GM12891 (cell line): Measurements from ENCODE around the gene NCOA6.

Source experiments
- DNase-seq: peaks from one replicate; pipeline ENCODE4 v3.0.0; 2011; ENCODE audit warnings: low spot score; ENCODE audit not compliant: insufficient read length
- FAIRE-seq: peaks from 2 replicates; lab custom pipeline; 2011; peaks lifted over from hg19 to GRCh38; lab: Jason Lieb, UNC
- PAX5 ChIP-seq: IDR thresholded peaks from 2 replicates; pipeline ENCODE4 v1.6.1; 2011; ENCODE audit warnings: low read length, moderate library complexity, mild to moderate bottlenecking; ENCODE audit not compliant: insufficient read depth, severe bottlenecking
- POLR2A ChIP-seq: IDR thresholded peaks from 2 replicates; pipeline ENCODE4 v1.6.1; 2011; ENCODE audit warnings: low read depth, low read length, control low read depth
- POLR2AphosphoS5 ChIP-seq: IDR thresholded peaks from 2 replicates; pipeline ENCODE4 v1.6.1; 2011; ENCODE audit warnings: low read depth, low read length, control low read depth
- POU2F2 ChIP-seq: IDR thresholded peaks from 2 replicates; pipeline ENCODE4 v1.6.1; 2011; ENCODE audit warnings: low read depth, mild to moderate bottlenecking, control low read depth, low read length, moderate library complexity
- SPI1 ChIP-seq: IDR thresholded peaks from 2 replicates; pipeline ENCODE4 v1.6.1; 2011; ENCODE audit warnings: low read depth, low read length, control low read depth
- TAF1 ChIP-seq: IDR thresholded peaks from 2 replicates; pipeline ENCODE4 v1.6.1; 2011; ENCODE audit warnings: low read depth, low read length, control low read depth

Gene NCOA6

DNA sequence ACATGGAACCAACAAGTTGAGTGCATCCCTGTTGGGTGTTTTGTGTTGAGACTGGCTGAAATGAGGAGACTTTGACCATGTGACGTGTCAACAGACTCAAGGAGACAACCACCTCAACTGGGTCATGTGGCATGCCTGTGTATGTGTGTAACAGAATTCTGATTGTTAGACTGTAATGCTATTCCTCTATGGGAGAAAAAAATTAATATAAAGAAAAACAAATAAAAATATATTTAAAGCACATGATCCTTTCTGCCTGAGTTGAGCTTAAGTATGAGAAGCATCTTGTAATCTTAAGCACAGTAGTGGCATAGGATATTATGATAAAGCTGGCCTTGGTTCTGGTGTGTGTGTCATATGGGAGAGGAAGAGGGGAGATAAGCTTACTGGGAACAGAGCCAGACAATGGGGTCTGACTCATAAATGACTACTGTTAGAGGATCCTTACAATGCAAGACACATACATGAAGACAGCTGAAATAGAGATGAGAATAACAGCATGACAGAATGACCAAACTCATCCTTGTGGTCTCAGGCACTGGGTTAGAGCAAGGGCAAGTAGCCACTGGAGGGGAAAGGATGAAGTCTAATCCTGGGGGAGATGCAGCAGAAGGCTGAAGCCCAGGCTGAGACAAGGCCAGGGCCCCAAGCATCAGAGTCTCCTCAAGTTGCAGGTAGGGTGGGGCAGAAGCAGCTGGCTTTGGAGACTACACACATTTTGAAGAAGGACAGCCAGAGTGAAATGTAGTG lies 112.1 kb downstream of the NCOA6 start:
- FAIRE-seq (peak; percentile 56), DNase-seq (no peak)
- TF ChIP-seq PAX5 = no peak
- TF ChIP-seq POLR2A = peak; percentile 15; the same call in 1 of the 2 replicates
- TF ChIP-seq SPI1 = peak; percentile 23; the same call in 1 of the 2 replicates
- peak; percentile 59; the same call in 1 of the 2 replicates for TF ChIP-seq POLR2AphosphoS5
- no peak for TF ChIP-seq TAF1
- TF ChIP-seq POU2F2 = no peak

DNA sequence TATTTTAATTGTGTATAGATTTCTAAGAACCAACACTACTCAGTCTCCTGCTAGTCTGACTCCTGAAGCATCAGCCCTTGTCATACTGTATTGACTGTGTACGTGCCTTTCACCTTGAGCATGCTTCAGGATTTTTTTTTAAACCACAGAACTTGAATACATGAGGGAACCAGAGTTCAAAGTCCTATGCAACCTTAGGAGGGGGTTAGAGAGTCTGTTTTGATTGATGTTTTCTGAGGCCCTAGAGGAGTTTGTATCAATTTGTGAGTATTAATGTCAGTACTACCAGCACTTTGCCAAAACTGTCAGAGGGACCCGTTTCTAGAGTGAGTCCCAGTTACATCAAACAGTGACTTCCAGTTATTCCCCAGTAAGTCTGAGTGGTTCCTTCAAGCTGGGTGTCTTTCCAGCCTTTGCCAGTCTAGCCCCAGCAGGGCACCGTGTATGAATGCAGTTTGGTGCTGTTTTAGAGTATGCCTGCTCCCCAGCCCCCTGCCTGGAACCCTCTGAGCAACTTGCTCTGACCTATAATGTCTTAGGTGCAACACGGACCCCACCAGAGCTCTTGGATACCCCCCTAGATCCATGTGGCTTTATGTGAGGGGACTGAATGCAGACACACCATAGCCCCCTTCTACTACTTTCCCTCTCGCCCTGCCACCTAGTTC lies 112.8 kb downstream of the NCOA6 start:
- DNase-seq (no peak), FAIRE-seq (no peak)
- TF ChIP-seq POLR2A (no peak), POLR2AphosphoS5 (no peak), POU2F2 (no peak), SPI1 (no peak), PAX5 (no peak), TAF1 (no peak)

DNA sequence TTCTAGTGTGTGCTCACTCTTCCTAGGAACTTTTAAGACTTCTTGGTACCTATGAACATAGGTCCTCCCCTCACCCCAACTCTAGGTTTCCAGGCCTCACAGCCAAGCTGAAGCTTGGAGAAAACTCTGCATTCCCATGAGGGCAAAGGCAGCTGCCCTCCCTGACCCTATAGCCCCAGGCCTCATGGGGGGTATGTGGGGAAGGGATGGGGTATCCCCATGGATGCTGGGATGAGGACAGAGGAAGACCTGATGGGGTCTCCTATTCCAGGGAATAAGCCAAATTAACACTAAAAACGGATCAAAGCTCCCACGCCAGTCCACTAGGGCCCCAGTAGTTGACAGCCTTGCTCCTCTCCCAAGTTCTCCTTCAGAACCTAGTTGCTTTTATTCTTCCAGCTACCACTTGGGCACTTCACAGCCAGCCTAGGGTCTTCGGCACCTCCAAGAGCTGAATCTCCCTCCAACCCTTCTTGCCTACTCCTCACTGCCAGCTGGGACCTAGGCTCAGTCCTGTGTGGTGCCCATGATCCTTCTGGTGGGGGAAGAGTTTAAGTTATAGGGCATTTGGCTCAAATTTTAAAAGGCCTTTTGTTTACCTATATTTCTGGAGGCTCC lies 113.5 kb downstream of the NCOA6 start:
- DNase-seq = no peak
- FAIRE-seq = no peak
- TF ChIP-seq POLR2AphosphoS5 (no peak), TAF1 (no peak), POLR2A (no peak), PAX5 (no peak), SPI1 (no peak), POU2F2 (no peak)

DNA sequence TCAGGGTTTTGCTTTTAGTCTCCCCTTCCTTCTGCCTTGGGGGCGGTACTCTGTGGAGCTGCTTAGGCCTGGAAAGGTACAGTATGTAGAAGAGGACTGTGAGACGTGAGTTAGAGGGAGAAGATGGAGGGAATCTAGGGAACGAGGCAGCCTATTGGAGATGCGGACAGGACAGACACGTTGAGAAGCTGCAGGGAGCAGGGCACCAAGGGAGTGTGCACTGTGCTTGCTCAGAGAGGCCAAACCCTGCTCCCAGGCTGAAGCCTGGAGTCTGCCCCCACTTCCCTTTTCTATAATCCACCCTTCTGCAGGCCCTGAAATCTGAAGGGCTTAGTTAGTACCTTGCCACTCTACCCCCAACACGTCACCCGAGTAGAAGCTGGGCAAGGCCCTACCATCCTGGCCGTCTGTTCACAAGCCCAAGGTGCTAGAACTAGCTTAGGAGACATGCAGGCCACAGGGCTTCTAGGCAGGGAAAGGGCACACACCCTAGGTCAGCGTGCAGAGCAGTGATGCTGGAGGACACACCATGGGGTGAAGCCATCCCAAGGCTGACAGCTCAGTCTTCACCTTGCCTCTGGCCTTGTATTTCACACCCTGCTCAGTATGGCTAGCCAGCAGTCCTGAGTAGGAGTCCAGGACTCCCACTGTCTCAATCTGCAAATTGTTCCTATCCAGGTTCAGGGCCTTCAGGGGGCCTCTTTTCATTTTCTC lies 114.4 kb downstream of the NCOA6 start:
- FAIRE-seq (no peak), DNase-seq (no peak)
- TF ChIP-seq SPI1 = peak; percentile 69
- no peak for TF ChIP-seq PAX5

DNA sequence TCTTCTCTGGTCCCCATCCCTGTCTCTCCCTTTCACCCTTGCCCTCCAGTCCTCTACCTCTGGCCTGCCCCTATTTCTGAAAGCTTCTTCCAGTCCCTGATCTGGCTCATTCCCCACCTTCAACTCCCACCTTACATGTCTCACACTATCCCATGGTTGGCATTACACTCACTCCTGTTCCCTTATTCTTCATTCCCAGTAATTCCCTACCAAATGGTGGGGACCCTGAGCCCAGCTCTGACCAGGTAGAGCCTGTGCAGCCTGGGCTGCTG lies 114.9 kb downstream of the NCOA6 start:
- no peak for FAIRE-seq
- DNase-seq = no peak
- TF ChIP-seq POLR2AphosphoS5 = no peak
- no peak for TF ChIP-seq SPI1

DNA sequence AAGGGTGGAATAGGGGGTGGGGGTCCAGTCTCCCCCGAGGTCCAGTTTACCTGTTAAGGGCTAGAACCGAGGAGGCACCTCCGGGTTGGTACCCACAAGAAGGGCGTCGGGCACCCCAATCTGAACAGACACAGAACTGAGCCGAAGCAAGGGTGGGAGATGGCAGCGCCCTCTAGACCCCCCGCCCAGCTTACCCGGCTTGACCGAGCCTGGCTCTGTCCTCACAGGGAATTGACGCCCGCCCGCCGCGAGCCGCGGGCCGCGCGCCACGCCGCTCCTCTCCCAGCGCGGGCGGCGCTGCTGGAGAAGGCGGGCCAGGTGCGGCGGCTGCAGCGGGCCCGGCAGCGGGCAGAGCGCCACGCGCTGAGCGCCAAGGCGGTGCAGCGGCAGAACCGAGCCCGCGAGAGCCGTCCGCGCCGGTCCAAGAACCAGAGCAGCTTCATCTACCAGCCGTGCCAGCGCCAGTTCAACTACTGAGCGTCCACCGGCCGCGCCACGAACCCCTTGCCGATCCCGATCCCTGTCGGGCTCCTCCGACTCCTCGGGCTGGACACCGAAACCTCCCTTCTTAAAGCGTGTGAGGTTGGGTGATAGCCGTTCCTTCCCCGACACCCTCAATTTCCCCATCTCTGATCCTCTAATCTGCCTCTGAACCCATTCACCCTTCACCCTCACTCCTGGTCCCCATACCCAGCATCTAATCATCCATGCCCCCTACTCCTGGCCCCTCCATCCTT lies 115.5 kb downstream of the NCOA6 start:
- peak; percentile 52 for DNase-seq
- no peak for FAIRE-seq
- no peak; the same call in 1 of the 2 replicates for TF ChIP-seq POLR2AphosphoS5
- no peak for TF ChIP-seq TAF1
- TF ChIP-seq PAX5 = no peak
- TF ChIP-seq POLR2A = no peak
- no peak for TF ChIP-seq SPI1

DNA sequence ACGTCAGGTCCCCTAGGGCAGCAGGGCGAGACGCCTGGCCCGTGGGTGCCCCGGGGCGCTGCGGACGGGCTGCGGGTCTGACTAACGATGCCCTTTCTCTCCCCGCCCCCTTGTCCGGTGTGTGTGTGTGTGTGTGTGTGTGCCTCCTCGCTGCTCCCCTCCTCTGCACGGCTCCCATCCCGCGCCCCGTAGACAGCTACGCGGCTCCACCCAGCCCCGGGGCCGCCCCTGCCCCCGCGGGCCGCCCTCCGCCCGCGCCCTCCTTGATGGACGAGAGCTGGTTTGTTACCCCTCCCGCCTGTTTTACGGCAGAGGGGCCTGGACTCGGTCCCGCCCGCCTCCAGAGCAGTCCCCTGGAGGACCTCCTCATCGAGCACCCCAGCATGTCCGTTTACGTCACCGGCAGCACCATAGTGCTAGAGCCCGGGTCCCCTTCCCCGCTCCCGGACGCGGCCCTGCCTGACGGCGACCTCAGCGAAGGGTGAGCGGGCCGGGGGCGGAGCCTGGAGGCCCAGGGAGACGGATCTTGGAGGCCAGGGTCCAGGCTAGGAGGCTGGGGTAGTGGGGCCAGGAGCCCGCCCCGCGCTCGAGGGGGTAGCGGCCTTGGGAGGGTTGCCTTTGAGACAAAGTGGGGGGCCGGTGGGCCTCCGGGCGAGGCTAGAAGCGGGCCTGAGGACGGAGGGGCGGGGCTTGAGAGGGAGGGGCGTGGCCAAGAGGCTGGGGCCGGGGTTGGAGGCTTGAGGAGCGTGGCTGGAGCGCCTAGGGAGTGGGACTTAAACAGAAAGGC lies 116.2 kb downstream of the NCOA6 start:
- TF ChIP-seq PAX5 = no peak
- TF ChIP-seq TAF1 = peak; percentile 28; the same call in 1 of the 2 replicates
- TF ChIP-seq SPI1 = no peak
- TF ChIP-seq POLR2AphosphoS5 = peak; percentile 39; the same call in 1 of the 2 replicates
- 0 out of 2 replicates have a peak, but pooled peaks have one; percentile 31 for TF ChIP-seq POU2F2
- TF ChIP-seq POLR2A = peak; percentile 51; the same call in 1 of the 2 replicates
- DNase-seq (peak; percentile 83), FAIRE-seq (peak; percentile 13)

DNA sequence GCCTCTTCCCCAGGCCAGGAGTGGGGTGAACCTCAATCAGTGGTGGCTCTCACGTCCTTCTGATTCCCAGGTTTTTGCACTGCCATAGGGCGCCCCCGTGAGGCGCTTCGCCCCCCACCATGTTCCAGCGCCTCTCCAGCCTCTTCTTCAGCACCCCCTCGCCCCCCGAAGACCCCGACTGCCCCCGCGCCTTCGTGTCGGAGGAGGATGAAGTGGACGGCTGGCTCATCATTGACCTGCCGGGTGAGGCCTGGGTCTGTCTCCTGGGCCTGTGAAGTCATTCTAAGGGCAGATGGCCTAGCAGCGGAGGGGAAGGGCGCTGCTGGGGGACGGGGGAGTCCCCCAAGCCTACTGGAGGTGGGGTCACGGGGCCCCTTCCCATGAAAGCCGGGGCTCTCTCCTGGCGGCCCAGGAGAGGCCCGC lies 116.8 kb downstream of the NCOA6 start:
- DNase-seq = no peak
- no peak for FAIRE-seq
- no peak for TF ChIP-seq POLR2AphosphoS5
